NT2/D1 (cell line): ENCODE data around the gene LIPC.

Experiments used
- SUZ12 ChIP-seq: IDR thresholded peaks from 2 replicates; pipeline ENCODE4 v1.6.1; 2011; ENCODE audit not compliant: insufficient read length, insufficient read depth; ENCODE audit errors: extremely low read depth
- YY1 ChIP-seq: IDR thresholded peaks from 2 replicates; pipeline ENCODE4 v1.6.1; 2011; ENCODE audit not compliant: insufficient read length, insufficient read depth

- TF ChIP-seq YY1 = no peak
- TF ChIP-seq SUZ12 = no peak
Measured at GRCh38 chr15:58512522-58512921, 80.7 kb downstream of the LIPC start.
